COR-L47 (cell line): Measurements from ENCODE around the gene SLFN12L.
"Not testable (repeated sequence)": the region's sequence is repeated elsewhere in the genome, so short reads cannot be mapped to it uniquely, and the experiment has no call there.

Experiments
- DNase-seq: peaks from one replicate; lab custom pipeline; 2025; lab: John Stamatoyannopoulos, UW

The SLFN12L gene

DNA sequence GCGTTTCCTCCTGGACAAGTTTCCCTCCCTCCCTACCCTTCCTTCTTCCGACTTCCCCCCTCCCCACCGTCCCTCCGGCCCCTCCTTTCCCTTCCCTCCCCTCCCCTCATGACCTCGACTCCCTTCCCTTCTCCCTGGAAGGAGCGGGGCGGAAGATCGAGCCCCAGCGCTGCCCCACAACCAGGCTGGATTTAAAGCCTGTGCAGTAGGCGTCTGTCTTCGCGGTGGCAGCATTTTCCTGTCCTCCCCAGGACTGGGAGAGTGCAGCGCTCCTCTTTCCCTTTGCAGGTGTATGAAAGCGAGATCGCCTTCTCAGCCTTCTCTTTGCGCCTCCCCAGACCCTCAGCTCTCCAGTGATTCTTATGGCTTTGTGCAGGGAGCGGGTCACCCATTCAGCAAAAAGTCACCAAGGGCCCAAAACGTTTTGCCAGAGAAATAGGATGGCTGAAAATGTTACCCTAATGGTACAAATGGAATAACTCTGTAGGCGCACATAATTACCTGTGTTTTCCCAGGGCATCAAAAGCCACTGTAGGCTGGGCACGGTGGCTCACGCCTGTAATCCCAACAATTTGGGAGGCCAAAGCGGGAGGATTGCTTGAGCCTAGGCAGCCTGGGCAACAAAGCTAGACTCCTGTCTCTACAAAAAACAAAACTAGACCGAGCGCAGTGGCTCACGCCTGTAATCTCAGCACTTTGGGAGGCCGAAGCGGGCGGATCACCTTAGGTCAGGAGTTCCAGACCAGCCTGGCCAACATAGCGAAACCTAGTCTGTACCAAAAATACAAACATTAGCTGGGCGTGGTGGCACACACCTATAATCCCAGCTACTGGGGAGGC lies 40.8 kb downstream of the SLFN12L start:
- no peak for DNase-seq

DNA sequence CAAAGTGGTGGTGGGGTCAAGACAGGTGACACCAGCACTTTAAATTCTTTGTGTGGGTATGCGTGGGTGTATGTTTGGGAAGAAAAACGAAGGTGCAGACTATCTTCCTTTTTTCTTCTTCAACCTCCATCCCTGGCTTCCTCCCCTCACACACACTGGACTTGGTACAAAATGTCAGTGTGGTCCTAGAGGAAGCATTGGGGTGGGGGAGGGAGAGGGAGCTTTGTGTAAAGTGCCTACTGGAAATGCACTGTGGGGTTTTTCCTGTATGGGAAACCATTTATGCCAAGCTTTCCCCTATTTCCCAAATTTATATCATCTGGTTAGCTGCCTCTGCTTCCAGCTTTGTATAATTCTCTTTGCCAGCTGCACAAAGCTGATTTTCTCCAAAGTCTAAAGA lies 44.4 kb downstream of the SLFN12L start:
- no peak for DNase-seq

DNA sequence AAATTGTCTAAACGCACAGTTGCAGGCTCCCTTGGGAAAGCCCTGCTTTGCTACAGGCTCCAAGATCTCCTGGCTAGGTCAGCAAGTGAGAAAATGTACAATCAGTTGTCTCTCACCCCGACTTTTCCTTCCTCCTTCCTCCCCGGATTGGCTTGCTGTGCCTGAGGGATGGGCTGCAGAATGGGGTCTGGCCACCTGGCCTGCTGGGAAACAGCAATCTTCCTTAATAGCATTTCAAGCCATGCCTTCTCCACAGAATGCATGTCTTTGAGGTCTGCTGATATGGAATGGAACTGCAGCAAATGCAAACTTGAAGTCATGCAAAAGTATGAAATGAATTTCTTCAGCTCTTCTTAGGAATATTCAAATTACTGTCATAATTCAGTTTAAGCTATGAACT lies 46.1 kb downstream of the SLFN12L start:
- no peak for DNase-seq

DNA sequence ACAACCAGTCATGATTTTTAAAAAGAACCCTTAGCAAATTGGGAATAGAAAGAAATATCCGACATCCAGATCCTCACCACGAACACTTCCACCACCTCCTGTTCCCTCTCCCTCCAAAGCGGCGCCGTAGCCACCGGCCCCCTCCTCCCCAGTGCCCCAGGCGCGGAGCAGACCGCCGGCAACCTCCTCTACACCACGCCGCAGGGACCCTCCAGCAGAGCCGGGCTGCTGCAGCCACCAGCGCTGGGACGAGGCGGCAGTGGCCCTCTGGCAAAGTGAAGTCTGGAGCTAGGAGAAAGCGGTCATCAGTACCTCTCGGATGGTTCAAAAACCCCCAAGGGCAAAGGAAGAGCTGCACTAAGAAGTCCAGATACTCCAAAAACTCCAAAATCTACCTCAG lies 47.5 kb downstream of the SLFN12L start:
- DNase-seq, result no peak

DNA sequence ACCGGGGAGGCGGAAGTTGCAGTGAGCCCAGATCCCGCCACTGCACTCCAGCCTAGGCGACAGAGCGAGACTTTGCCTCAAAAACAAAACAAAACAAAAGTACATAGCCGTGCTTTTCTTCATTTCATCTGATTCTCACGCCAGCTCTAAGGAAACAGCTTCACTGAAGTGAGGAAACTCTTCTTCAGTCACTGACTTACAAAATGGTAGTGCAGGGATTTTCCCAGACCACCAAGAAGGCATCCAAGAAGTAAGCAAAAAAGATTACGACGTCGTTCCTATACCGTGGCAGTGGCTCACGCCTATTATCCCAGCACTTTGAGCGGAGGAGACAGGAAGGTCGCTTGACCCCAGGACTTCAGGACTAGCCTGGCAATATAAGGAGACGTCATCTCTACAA lies 48.5 kb downstream of the SLFN12L start:
- DNase-seq, result no peak

DNA sequence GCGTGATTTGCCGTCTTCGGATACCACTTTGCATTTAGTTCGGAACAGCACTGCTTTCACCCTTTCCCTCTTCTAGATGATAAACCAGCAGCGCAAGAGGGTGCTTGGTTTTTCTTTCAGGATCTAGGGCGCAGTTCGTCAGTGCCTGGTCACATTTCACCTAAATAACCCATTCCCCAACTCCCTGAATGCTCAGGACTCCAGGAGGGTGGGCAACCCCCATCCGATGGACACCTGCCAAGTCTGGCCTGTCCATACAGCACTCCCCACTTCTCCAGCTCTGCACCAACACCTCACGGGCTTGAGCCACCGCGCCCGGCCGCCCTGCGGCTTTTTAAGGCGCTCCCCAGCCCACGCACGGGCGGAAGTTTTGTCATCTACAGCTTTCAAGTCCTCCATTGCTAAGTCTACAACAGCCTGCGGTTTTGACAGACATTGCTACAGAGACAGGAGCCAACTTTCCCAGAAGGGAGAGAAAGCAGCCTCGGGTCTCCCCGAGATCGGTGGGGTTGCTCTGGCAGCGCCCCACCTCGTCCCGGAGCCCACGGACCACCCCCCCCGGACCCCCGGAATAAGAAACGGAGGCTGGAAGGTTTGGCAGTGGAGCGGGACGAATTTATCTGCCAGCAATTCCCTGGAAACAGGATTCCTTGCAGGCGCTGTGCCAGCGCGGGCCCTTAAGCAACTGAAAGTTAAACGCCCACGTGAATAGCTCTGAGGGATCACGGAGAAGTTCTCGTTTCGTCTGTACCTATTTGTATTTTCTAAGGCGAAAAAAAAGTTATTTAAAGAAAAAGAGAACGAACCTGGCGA lies 50.4 kb downstream of the SLFN12L start:
- no peak for DNase-seq

DNA sequence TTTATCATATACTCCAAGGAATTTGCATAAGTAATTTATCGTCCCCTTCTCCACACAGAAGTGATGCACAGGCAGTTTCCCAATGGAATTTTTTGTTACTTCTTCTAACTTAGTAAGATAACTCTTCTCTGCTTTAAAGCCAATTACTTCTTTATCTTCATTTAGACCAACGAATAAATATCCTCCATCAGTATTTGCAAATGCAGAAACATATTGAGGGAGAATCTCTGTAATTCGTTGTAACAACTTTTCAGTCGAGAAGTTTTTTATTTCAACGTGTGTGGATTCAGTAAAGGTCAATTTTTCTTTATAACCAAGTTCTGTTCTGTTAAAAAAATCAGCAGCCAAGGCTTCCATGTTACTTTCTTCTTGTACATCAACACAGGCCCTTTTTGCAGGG lies 58.2 kb downstream of the SLFN12L start:
- no peak for DNase-seq

DNA sequence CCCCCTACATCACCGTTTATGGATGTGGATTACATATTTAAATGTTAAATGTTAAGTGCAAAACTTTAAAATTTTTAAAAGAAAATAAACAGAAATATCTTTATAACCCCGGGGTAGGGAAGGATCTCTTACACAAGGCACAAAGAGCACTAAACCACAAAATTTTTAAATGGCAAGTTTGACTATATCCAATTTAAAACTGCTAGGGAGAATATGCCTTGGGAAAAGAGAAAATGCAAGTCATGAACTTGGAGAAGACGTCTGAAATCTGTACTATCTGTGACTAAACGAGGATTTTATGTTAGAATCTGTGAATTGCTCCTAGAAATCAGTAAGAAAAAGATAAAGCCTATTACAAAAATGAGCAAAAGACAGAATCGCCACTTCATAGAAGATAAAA lies 60.2 kb downstream of the SLFN12L start:
- no peak for DNase-seq

DNA sequence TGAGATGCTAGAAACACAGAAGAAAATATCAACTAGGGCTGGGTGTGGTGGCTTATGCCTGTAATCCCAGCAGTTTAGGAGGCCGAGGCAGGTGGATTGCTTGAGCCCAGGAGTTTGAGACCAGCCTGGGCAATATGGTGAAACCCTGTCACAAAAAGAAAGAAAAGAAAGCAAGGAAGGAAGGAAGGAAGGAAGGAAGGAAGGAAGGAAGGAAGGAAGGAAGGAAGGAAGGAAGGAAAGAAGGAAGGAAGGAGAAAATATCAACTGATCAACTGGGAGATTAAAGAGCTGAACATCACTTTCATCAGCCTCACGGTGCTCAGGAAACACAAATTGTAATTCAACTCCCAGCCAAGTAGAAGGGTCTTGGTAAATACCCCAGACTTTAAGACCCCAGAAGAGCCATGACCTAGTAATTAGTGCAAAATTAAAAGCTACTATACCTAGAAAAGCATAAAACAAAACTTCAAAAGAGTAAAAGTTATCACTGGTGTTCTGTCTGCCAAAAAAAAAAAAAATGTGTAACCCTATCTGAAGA lies 61.1 kb downstream of the SLFN12L start:
- DNase-seq, result no peak

DNA sequence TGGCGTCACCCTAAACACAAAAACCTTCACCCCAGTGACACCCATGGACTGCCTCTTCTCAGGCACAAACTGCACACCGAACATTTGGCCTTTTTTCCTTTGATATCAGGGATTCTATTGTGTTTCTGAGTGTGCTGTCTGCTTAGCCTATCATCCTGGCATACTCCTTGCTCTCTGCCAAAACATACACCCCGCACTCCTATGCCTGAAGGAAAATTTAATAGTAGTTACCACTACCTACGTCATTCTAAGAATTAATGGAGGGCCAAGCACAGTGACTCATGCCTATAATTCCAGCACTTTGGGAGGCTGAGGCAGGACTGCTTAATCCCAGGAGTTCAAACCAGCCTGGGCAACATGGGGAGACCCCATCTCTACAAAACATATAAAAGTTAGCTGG lies 69.0 kb downstream of the SLFN12L start:
- DNase-seq, result no peak

DNA sequence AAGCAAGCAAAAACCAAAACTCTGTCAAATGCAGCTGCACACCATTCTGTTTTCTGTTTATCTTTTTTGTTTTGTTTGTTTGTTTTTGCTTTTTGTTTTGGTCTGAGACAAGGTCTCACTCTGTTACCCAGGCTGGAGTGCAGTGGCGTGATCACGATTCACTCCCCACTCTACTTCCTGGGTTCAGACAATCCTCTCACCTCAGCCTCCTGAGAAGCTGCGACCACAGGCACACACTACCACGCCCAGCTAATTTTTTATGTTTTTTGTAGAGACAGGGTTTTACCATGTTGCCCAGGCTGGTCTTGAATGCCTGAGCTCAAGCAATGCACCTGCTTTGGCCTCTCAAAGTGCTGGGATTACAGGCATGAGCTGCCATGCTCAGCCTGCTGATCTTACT lies 69.7 kb downstream of the SLFN12L start:
- DNase-seq, result no peak

DNA sequence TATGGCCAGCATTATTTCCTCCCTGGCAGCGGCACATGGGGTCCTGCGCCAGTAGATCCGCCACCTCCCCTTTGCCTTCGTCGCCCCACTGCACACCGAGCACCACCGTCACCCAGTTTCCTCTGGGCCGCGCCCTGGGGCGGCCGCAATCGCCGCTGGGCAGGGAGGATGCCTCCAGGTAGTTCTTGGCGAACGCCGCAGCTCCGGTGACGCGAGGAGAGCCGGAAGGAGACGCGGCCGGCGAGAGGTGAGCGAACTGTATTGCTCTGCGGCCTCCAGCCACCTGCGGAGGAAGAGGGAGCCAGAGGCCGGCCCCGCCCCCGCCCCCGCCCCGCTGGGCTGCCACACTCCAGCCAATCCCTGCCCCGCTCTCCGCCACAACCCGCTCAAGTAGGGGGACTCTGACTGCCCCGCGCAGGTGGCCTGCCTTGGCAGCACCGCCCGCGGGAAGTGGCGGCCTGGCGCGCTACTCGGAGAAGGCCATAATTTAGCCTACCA lies 77.1 kb downstream of the SLFN12L start:
- DNase-seq, result no peak

DNA sequence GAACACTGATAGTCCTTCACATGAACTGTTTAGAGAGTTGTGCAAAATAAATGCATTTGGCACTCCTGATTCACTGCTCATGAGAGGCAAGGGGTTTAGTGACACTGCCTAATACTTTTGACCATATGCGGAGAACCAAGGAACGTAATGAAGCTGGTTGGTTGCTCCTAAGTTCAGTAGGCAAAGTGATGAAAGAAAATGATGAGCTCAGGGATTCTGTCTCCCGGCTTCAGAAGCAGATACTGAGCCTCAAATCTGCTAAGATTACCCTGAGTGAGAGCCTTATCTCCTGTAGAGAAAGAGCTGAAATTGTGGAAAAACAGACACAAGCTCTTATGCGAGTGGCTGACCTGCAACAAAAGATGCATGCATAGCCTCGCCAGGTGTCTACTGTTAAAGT lies 83.4 kb downstream of the SLFN12L start:
- DNase-seq, result not testable (repeated sequence)

DNA sequence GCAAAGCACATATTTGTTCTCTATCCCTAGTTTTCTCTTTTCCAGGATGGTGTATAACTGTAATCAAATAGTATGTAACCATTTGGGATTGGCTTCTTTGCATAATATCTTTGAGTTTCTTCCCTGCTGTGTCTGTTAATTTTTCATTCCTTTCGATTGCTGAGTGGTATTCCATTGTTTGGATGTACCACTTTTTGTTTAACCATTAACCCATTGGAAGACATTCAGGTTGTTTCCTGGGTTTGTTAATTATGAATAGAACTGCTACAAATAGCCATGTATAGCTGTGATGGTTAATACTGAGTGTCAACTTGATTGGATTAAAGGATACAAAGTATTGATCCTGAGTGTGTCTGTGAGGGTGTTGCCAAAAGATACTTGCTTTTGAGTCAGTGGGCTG lies 84.3 kb downstream of the SLFN12L start:
- no peak for DNase-seq

DNA sequence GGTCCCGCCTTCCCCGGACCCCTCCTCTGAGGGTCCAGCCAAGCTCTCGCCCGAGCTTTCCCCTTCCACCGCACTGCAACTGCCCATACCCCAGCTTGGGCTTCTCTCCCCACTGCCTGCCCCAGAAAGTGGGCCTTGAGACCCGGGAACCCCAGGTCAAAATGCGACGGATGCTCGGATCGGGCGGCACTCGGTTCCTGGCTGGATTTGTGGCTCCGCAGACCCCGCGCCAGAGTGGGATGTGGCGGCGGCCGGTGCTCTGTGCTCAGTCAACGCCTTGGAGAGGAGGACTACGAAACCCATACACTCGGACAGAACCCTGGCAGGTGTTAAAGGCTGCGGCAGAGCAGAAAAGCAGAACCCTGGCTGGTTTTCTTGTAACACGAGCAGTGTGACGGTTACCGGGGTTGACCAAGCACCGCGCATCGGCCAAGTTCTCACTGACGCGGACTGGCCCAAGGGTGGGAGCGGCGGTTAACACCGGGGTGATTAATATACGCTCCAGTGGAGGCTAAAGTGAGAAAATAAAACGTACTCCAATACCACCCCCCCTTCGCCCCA lies 88.0 kb downstream of the SLFN12L start:
- no peak for DNase-seq

DNA sequence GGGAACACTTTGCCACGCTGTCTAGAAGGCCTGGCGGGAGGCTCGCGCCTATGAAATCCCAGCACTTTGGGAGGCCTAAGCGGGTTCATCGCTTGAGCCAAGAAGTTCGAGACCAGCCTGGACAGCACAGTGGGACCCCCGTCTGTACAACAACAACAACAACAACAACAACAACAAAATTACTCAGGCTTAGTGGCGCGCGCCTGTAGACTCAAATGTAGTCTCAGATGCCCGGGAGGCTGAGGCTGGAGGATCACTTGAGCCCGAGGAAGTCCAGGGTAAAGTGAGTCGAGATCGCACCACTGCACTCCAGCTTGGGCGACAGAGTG lies 88.6 kb downstream of the SLFN12L start:
- no peak for DNase-seq

DNA sequence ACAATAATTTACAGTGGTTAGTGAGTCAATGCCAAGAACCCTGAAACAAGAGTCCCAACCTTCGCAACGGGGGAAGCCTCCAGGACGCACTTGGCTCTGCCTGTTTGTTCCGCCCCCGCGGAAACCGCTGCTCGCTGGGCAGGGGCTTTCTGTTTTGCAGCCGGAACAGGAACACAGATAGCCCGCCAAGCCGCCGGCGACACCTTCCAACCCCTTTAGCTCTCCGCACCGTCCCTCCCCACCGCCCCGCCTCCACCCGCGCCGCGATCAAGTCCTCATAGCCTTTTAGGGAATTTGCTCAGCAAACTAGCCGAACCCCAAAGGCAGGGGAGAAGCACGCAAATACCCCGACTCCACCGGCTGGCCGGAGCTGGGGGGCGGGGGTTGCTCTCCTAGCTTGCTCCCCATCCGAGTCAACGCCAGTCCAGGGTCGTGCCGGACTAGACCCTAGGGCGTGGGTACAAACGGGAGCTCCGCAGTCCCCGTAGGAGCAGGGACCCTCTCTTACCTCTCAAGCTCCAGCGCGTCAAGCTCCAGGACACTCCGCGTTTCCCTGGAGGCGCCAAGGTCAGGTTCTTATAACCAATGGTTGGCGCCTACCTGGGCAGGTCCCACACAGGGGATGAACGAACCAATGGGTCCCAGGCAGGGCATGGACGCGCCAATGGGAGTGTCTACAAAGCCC lies 89.1 kb downstream of the SLFN12L start, which contains the start of gene SLFN13:
Gene SLFN13 (minus strand): TSS at position 553 of the 685 bp plus-strand sequence. CDS start 3,086 bp downstream, outside the sequence.
- no peak for DNase-seq

DNA sequence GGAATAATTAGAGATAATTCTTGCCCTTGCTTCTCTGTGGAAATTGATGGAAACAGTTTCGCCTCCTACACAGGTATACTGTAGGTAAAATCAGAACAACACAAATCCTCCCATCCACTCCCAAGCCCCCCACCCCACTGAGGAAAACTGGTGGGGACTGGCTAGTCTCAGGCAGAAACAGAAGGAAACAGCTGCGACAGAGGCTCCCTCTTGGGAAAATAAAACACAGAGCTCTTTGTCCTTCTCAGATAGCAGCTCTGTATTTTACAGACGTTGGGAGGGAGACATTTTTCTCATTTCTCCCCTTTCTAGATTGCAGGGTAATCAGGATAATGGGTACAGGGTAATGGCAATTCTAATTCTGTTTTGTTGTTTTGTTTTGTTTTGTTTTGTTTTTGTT lies 90.0 kb downstream of the SLFN12L start:
- DNase-seq, result no peak

DNA sequence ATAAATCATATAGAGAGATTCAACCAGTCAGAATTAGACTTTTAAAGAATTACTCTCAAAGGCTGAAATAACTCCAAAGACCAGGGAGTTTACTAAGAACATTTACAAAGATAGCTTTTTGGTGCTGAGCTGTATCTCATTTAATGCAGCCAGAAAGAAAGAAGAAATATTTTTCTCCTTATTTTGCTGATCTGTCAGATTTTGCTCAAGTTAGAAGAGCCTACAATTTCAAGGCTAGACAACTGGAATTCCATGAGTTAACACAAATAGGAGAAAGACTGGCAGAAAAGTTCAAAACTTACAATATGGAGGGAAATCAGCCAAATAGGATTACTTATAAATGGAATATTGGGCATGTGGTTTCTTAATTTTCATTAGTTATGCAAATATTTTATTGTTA lies 99.0 kb downstream of the SLFN12L start:
- no peak for DNase-seq

DNA sequence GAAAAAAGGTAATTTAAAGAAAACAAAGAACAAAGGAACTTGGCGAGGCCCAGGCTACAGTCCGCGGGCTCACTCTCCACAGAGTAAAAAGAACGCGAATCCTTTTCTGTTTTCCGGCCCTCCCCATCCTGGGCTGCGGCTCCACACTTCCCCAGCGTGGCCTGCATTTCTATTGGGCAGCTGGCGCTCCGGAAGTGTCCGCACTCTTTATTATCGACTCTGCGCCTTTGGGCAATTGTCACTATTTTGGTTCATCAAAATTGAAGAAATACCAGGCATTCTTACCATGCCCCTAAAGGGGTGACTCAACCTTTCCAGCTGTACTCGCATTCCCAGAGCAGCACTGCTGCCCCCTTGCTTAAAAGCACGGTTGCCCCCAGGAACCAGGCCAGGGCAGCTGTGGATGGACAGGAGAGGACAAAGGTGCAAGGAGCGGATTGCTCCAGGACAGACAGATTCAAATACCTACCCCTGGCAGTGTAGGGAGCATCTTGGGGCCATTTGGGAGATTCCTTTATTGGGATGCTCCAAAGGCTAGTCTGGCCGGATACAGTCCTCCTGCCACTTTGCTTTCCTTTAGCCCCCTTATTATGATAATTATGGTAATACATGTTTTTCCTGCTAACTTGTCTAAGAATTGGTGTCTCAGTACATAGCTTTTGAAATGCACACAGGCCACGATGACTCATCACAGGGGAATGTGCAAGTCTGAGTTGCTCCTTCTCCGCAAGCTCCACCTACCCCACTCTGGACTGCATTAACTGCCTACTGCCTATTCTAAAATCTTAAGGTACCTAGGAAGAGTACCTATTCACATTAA lies 104.2 kb downstream of the SLFN12L start:
- DNase-seq, result no peak
